Activated T-cell treated with anti-CD3 and anti-CD28 coated beads for 4 hours (primary cell): ENCODE results near the gene SPATS2.
"Not testable (repeated sequence)": the region's sequence is repeated elsewhere in the genome, so short reads cannot be mapped to it uniquely, and the experiment has no call there.

Experiments
- DNase-seq: peaks from one replicate; pipeline ENCODE4 v3.0.0-alpha.2; 2020

SPATS2 gene

DNA sequence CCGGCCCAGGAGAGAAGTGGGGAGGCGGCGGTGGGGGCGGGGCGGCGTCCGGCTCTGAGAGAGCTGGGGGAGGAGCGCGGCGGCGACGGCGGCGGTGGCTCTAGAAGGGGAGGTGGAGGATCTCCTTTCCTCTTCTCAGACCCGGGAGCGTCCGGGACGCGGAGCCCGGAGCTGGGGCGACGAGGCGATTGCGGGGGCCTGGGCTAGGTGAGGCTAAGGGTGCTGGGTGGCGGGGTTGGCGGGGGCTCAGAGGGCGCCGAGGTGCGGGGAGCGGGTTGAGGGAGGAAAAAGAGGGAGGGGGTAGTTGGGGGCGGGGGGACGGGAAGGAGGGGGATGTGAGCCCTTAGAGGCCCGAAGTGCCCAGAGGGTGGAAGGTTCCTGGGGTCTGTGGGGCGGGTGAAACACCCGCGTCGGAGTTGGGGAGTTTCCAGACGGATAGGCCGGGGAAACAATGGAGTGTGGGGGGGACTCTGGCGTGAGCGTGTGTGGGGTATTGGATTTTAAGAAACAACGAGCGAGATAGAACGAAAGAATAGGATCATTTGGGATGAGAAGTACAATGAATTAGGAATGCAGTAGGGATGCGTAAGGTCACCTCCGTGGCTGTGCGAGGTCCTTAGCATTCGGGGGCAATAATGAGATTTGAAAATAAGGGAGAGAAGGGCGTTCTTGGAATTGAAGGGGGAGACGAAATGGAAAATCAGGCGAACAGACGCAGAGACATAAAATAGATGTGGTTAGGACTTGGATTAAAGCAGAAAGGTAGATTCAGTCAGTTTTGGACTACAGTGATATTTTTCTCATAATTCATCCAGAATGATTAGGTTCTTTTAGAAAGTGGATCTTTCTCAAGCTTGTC is at the start of gene SPATS2:
Gene SPATS2 (plus strand): TSS at position 82 of the 859 bp plus-strand sequence. CDS start 93,551 bp downstream, outside the sequence.
- no peak for DNase-seq

DNA sequence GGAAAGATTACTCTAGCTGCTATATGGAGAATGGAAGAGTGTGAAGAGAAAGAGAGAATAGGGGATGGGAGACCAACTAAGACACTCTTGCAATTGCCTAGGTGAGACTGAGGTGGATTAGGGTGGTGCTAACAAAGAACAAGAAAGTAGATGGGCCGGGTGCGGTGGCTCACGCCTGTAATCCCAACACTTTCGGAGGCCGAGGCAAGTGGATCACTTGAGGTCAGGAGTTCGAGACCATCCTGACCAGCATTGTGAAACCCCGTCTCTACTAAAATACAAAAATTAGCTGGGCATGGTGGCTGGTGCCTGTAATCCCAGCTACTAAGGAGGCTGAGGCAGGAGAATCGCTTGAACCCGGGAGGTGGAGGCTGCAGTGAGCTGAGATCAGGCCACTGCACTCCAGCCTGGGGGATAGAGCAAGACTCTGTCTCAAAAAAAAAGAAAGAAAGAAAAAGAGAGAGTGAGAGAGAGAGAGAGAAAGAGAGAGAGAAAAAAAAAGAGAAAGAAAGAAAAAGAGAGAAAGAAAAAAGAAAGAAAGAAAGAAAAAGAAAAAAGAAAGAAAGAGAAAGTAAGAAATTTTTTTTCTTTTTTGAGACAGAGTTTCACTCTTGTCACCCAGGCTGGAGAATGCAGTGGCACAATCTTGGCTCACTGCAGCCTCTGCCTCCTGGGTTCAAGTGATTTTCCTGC is 46.7 kb upstream of the SPATS2 start:
- DNase-seq = not testable (repeated sequence)

DNA sequence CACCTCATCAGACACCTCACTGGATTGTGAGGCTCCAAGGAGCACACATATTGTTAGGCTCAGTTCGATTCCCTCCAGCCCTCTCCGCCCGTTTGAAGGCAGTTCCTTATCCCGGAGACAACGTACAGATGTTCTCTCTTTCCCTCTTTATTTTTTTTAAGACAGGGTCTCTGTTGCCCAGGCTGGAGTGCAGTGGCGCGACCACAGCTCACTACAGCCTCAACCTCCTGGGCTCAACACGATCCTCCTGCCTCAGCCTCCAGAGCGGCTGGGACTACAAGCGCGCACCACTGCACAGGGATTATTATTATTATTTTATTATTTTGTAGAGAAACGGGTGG is 44.9 kb upstream of the SPATS2 start:
- no peak for DNase-seq

DNA sequence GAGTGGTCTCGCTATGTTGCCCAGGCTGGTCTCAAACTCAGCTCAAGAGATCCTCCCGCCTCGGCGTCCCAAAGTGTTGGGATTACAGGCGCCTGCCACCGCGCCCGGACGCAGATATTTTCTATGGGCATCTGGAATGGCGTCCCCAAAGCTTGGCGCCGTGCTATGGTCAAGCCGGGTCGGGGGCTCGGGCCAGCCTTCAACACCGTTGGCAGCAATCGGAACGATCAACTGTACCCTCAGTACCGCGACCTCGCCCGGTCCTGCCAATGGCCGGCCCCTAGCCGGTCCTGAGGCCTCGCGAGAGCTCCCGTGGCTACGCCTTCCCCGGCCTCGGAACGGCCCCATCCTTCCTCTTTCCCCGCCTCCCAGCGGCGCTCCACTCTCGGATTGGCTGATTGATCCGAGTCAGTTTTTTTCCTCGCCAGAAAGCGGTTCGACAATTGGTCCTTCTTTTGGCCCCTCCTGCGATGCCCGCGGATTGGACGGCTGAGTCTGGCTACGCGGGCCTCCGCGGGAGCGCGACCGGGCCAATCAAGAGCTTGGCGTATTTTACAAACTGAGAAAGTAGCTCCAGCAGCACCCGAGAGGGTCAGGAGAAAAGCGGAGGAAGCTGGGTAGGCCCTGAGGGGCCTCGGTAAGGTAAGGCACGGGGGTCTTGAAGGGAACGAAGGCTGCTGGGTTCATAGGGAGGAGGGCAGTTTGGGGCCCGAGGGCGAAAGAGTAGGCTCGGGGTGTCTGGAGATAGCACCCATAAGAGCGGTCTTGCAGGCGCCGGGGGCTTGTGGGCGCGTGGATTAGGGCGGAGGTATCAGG is 44.3 kb upstream of the SPATS2 start, which contains the start of gene TROAP:
Gene TROAP (plus strand): TSS at position 548 of the 816 bp plus-strand sequence. CDS start 354 bp downstream, outside the sequence.
- DNase-seq = peak; percentile 94

DNA sequence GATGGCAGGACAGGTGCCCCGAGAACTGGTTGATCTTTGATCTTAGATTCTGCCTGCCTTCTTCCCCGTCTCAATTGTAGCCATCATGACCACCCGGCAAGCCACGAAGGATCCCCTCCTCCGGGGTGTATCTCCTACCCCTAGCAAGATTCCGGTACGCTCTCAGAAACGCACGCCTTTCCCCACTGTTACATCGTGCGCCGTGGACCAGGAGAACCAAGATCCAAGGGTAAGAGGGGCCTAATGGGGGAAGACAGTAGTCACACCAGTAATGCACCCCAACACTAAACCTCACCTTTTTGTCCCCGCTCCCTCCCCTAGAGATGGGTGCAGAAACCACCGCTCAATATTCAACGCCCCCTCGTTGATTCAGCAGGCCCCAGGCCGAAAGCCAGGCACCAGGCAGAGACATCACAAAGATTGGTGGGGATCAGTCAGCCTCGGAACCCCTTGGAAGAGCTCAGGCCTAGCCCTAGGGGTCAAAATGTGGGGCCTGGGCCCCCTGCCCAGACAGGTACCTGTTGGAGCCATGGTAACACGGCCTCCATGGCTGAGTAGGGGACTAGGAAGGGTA is 43.7 kb upstream of the SPATS2 start:
- no peak for DNase-seq

DNA sequence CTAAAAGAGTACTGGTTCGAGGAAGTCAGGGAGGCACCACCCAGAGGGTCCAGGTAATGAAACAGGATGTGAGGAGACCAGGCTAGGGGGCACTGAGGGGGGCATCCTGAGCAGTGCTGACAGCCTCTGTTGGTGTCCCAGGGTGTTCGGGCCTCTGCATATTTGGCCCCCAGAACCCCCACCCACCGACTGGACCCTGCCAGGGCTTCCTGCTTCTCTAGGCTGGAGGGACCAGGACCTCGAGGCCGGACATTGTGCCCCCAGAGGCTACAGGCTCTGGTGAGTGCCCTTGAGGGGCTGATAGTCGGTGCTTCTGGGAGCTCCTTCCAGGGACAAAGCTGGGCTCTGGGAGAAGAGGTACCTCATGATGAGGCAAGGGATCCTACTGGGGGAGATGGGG is 41.7 kb upstream of the SPATS2 start:
- no peak for DNase-seq

DNA sequence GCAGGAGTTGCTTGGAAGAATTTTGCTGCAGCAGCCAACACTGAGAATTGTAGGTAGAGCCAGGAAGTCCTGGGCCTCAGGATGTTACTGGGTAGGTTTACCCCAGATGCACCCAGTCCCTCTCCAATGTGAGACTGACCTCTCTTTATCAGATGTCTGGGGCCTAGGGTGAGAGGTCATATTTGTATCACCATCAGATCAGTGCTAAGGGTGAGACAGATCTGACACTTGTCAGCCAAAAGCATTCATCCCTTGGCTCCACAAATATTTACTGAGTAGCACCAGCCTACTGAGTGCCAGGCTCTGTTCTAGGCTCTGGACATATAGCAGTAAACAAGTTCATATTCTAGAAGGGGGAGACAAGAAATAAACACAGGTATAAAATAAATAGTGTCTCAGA is 39.9 kb upstream of the SPATS2 start:
- no peak for DNase-seq

DNA sequence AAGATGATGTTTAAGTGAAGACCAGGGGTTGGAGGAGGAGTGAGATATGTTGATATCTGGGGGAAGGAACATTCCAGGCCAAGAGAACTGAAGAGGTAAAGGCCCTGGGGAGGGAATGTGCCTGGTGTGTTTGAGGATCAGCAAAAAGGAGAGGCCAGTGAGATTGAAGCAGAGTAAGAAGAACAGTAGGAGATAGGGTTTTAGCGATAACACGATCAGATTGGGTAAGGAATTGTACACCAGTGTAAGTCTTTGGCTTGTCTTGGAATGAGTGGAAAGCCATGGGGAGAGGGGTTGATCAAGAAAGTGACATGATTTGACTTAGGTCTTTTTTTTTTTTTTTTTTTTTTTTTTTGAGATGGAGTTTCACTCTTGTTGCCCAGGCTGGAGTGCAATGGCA is 39.4 kb upstream of the SPATS2 start:
- no peak for DNase-seq

DNA sequence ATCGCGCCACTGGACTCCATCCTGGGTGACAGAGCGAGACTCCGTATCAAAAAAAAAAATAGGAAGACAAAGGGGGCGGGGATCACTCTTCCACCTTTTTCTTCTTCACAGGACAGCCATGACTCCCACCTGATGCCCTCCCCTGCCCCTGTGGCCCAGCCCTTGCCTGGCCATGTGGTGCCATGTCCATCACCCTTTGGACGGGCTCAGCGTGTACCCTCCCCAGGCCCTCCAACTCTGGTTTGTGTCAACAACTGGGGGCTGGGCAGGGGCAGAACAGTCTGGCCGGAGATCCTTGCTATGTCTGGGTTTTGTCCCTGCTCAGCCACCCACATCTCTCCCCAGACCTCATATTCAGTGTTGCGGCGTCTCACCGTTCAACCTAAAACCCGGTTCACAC is 38.4 kb upstream of the SPATS2 start:
- DNase-seq = no peak

DNA sequence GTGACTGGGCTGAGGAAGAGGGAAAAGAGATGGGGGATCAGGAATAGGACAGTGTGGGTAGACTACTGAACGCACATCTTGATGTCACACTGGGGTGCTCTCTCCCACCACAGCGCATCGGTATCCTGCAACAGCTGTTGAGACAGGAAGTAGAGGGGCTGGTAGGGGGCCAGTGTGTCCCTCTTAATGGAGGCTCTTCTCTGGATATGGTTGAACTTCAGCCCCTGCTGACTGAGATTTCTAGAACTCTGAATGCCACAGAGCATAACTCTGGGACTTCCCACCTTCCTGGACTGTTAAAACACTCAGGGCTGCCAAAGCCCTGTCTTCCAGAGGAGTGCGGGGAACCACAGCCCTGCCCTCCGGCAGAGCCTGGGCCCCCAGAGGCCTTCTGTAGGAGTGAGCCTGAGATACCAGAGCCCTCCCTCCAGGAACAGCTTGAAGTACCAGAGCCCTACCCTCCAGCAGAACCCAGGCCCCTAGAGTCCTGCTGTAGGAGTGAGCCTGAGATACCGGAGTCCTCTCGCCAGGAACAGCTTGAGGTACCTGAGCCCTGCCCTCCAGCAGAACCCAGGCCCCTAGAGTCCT is 37.1 kb upstream of the SPATS2 start:
- DNase-seq = no peak

DNA sequence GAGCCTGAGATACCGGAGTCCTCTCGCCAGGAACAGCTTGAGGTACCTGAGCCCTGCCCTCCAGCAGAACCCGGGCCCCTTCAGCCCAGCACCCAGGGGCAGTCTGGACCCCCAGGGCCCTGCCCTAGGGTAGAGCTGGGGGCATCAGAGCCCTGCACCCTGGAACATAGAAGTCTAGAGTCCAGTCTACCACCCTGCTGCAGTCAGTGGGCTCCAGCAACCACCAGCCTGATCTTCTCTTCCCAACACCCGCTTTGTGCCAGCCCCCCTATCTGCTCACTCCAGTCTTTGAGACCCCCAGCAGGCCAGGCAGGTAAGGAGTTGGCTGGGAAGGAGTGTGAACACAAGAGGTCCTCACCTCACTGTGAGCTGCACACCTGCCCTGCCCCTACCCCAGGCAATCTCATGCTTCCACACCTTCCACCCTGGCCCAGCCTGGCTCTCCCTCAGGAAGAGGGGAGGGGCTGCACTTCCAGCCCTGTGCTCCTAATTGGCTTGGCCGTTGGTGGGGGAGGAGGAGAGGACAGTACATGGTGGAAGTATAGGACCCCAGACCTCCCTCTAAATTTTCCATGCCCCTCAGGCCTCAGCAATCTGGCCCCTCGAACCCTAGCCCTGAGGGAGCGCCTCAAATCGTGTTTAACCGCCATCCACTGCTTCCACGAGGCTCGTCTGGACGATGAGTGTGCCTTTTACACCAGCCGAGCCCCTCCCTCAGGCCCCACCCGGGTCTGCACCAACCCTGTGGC is 36.5 kb upstream of the SPATS2 start:
- DNase-seq = no peak

DNA sequence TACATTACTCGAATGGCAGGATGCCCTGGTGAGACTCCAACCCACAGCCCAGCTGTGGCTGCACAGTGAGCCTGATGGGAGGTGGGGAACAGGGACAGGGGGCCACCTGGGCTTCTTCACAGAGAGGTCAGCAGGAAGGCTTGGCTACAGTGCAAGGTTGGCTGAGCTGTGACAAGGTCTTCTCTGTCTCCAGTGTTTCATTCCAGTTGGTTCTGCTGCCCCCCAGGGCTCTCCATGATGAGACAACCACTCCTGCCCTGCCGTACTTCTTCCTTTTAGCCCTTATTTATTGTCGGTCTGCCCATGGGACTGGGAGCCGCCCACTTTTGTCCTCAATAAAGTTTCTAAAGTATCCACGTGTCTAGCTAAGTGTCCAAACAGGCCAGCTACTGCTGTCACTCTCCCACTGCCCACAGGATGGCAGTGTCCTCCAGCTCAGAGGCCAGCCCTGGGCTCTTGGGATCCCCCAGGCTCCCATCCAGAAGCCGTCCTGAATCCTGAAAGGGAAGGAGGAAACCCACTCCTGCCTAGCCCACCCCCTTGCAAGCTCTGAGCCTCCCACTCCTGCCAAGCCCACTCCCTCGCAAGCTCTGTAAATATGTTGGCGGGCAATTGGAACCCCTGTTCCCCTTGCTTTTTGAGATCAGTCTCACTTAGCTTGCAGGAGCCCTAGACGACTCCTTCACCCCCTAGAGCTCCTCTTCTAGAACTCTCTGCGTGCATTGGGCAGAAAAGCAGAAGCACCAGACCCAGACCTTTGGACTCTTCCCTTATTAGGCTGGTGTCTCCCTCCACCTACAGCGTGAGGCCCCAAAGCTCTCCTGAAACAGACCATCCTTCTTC is 35.7 kb upstream of the SPATS2 start:
- no peak for DNase-seq

DNA sequence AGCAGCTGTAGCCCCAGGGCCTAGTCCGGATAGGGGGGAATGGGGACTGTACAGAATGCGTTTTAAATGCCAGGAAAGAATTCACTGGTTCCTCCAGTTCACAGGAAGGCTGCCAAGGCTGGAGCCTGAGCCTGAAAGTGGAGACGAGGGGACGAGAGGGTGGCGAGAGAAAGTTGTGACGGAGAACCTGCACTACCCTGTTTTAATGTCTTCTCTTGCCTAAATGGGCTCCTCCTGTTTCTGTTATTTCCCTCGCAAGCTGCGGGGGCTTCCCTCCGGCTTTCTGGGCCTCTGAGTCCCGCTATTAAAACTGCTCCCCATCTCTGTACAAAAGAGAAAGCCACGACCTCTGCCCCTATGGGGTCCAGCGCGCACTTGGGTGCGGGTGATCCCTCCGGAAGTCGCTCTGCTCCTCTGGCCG is 34.8 kb upstream of the SPATS2 start:
- no peak for DNase-seq

DNA sequence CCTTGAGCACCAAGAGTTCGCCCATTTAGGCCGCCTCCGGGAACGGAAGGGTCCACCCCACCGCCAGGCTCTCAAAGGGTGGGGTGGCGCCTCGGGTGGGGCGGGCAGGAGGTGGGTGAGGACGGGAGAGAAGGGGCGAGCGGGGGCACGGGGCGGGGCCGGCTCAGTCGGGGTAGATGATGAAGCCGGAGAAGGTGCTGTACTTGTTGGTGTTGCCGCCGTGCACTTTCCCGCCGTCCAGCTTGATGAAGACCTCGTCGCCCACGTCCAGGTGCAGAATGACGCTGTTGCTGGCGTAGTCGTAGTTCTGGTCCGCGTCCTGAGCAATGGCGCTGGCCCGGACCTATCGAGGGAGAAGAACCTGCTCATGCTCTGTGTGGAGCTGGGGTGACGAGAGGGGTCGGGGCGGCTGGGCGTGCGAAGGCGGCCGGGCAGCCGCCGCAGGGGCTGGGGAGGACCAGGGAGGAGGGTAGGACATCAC is 34.3 kb upstream of the SPATS2 start:
- no peak for DNase-seq

DNA sequence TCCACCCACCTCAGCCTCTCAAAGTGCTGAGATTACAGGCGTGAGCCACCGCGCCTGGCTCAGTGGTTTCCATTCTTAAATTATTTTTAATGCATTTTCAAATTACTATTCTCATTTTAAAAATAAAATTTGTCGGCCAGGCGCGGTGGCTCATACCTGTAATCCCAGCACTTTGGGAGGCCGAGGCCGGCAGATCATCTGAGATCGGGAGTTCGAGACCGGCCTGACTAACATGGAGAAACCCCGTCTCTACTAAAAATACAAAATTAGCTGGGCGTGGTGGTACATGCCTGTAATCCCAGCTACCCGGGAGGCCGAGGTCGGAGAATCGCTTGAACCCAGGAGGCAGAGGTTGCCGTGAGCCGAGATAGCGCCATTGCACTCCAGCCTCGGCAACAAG is 33.5 kb upstream of the SPATS2 start:
- not testable (repeated sequence) for DNase-seq

DNA sequence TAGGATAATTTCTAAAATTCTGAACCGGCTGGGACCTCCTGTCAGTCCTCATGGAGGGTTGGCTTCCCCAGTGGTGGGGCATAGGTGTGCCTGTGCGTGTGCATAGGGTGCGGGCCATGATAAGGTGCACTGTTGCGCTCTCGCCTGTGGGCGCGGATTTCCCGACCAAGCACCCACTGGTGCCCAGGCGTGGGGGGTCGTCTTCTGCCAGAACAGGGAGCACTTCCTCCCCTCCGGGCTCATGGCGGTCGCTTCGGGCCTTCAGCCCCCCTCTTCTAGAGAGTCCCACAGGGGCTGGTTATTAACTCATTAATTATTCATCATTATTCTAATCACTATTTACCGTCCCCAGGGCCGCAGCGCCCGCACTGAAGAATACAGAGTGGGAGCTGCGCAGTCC is 33.0 kb upstream of the SPATS2 start:
- DNase-seq = no peak

DNA sequence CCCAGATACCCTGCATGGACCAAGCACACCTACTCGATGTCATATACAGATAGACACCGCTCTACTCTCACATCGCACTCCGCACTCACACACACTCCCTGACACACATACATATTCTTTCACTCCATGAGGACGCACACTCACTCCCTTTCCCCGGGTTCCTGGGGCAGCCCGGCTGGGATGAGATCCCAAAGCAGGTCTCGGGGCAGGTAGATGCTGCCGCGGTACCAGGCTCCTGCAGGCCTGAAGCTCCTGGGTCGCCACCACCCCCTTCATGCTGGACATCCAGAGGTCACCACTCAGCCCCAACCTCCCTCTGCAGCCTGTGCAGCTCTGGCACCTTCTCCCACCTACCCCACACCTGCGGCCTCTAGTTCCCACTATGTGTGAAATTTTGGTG is 32.6 kb upstream of the SPATS2 start:
- no peak for DNase-seq

DNA sequence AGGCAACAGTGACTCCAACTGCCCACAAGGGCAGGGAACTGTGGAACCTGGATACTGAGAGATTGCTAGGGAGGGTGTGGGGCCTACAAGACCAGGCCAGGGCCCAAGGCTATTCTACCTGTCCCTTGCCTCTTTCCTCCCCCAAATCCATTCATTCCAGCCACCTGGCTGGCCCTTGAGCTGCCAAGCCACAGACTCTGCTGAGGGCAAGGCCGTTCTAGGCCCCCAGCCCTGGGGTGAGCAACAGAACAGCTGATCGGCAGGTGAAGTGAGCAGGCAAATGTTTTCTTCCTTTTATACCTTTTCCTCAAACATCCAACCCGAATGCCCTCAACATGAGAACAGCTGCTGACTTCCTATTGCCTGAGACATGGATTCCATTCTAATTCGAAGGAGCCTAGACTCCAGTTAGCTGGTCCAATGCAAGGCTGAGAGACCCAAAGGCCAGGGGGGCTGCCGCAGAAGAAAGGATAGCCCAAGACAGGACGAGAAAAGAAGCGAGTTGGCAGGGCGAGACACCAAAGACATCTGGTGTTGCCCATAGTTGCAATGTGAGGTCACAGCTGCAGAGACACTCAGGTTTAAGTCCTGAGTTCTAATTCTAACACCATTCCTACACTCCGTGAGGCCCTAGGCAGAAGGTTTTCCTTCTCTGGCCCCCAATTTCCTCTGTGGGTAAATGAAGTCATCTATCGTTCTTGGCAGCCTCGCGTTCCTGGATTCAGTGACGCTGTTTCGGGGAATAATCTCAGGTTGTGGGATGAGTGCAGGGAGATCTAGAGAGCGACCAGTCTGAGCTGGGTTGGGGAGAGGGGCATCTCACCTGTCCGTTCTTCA is 31.9 kb upstream of the SPATS2 start:
- no peak for DNase-seq

DNA sequence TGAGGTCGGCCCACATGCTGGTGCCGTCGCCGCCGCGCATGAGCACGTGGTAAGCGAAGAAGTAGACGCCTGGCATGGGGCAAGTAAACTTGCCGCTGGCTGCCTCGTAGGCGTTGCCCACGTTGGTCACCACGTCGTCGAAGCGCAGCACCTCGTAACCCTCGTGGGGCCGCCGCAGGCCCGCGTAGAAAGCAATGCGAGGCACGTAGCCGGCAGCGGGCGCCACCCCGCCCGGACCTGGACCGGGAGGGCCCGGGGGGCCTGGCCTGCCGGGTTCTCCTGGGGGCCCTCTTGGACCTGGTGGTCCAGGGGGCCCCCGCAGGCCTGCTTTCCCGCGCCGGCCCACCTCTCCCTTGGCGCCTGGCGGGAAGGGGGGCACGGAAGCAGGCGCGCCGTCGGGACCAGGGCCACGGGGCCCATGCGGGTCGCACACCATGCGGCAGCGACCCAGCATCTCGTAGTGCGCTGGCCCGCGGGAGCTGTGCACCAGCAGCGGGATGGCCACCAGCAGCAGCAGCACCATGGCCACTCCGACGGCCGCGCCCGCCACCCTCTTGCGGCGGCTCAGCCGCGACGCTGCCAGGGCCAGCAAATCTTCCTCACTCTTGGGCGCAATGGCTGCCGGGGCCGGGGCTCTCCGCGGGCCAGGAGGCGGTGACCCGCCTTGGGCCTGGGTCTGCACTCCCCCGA is 31.2 kb upstream of the SPATS2 start:
- DNase-seq = no peak
